Measurements from ENCODE around the gene PGAM5. TPM values are rescaled to one million over a fixed set of nuclear protein-coding genes. Genes with fewer than 3 reads are reported as not detected.
"Not testable (repeated sequence)": the region's sequence is repeated elsewhere in the genome, so short reads cannot be mapped to it uniquely, and the experiment has no call there.

The PGAM5 gene
- total RNA-seq, 2 donors from 2014 or later, result 20.0 to 24.2 TPM

GRCh38 chr12:132686825-132687210, 23.8 kb upstream of the PGAM5 start:
- intact Hi-C loops (cut with DNase I), result no loop called here
- peak; percentile 78 for DNase-seq (ENCODE audit: low spot score)

GRCh38 chr12:132687211-132688164, 23.2 kb upstream of the PGAM5 start, which contains the start of the genes POLE and PXMP2:
POLE (minus strand) TSS chr12:132687342; CDS start chr12:132687315, 27 bp downstream.
PXMP2 (plus strand) TSS chr12:132687587; CDS start chr12:132687671, 84 bp downstream.
- peak; percentile 99 for DNase-seq (ENCODE audit: low spot score)
- intact Hi-C loops (cut with DNase I), result no loop called here

GRCh38 chr12:132689227-132689626, 21.4 kb upstream of the PGAM5 start:
- intact Hi-C loops (cut with DNase I), result no loop called here
- no peak for DNase-seq (ENCODE audit: low spot score)

GRCh38 chr12:132690112-132690511, 20.5 kb upstream of the PGAM5 start:
- intact Hi-C loops (cut with DNase I), result no loop called here
- no peak for DNase-seq (ENCODE audit: low spot score)

GRCh38 chr12:132692030-132692429, 18.6 kb upstream of the PGAM5 start:
- intact Hi-C loops (cut with DNase I); DNase-seq (ENCODE audit: low spot score): not testable (repeated sequence)

GRCh38 chr12:132694888-132695287, 15.8 kb upstream of the PGAM5 start:
- DNase-seq (ENCODE audit: low spot score); intact Hi-C loops (cut with DNase I): not testable (repeated sequence)

GRCh38 chr12:132695431-132695830, 15.2 kb upstream of the PGAM5 start:
- peak; percentile 41 for DNase-seq (ENCODE audit: low spot score)
- intact Hi-C loops (cut with DNase I), result no loop called here

GRCh38 chr12:132698341-132698740, 12.3 kb upstream of the PGAM5 start:
- no peak for DNase-seq (ENCODE audit: low spot score)
- intact Hi-C loops (cut with DNase I), result no loop called here

GRCh38 chr12:132700212-132700822, 10.3 kb upstream of the PGAM5 start:
- intact Hi-C loops (cut with DNase I), result no loop called here
- no peak for DNase-seq (ENCODE audit: low spot score)

- no peak for DNase-seq (ENCODE audit: low spot score)
- intact Hi-C loops (cut with DNase I), result no loop called here
Measured at GRCh38 chr12:132702640-132703039, 8.0 kb upstream of the PGAM5 start.

- intact Hi-C loops (cut with DNase I), result no loop called here
- no peak for DNase-seq (ENCODE audit: low spot score)
Measured at GRCh38 chr12:132703641-132704040, 7.0 kb upstream of the PGAM5 start.

GRCh38 chr12:132707241-132707640, 3.4 kb upstream of the PGAM5 start:
- DNase-seq (ENCODE audit: low spot score), result no peak
- intact Hi-C loops (cut with DNase I), result no loop called here

GRCh38 chr12:132708150-132708549, 2.5 kb upstream of the PGAM5 start:
- DNase-seq (ENCODE audit: low spot score), result no peak
- intact Hi-C loops (cut with DNase I), result no loop called here

GRCh38 chr12:132710043-132710404, 618 bp upstream of the PGAM5 start:
- DNase-seq (ENCODE audit: low spot score), result peak; percentile 82
- intact Hi-C loops (cut with DNase I), result no loop called here

GRCh38 chr12:132711080-132711843, 620 bp downstream of the PGAM5 start:
- intact Hi-C loops (cut with DNase I), result no loop called here

GRCh38 chr12:132713123-132713522, 2.5 kb downstream of the PGAM5 start:
- DNase-seq (ENCODE audit: low spot score), result no peak
- intact Hi-C loops (cut with DNase I), result no loop called here

More at GRCh38 chr12:132711080-132711843, 620 bp downstream of the PGAM5 start:
- no peak for DNase-seq (ENCODE audit: low spot score)

GRCh38 chr12:132715874-132716273, 5.2 kb downstream of the PGAM5 start:
- DNase-seq (ENCODE audit: low spot score), result no peak
- intact Hi-C loops (cut with DNase I), result no loop called here

- no peak for DNase-seq (ENCODE audit: low spot score)
- intact Hi-C loops (cut with DNase I), result no loop called here
Measured at GRCh38 chr12:132716356-132716755, 5.7 kb downstream of the PGAM5 start.

- intact Hi-C loops (cut with DNase I), result no loop called here
- no peak for DNase-seq (ENCODE audit: low spot score)
Measured at GRCh38 chr12:132717011-132717410, 6.4 kb downstream of the PGAM5 start.
